Measurements from ENCODE around the gene ANK3.

DNA sequence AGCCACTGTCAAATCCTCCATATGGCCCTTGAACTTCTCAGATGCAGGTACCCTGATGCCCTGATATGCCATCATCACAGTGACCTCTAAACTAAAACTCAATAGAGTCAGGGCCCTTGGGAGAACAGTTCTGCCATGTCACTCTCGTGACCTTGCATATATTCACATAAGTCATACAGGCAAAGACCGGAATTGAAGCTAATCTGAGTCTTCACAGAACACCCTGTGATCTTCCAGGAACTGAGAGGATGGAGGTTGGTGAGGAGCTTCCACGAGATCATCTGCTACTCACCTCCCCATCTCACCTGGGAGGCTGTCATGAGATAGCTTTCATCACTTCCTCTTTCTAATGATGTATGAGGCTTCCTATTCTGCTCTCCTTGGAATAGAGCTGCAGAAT is 254.7 kb downstream of the ANK3 start:
- TF ChIP-seq POLR2A (IDR thresholded peaks at IDR 0.05), result no peak
- TF ChIP-seq, protein P1, sequence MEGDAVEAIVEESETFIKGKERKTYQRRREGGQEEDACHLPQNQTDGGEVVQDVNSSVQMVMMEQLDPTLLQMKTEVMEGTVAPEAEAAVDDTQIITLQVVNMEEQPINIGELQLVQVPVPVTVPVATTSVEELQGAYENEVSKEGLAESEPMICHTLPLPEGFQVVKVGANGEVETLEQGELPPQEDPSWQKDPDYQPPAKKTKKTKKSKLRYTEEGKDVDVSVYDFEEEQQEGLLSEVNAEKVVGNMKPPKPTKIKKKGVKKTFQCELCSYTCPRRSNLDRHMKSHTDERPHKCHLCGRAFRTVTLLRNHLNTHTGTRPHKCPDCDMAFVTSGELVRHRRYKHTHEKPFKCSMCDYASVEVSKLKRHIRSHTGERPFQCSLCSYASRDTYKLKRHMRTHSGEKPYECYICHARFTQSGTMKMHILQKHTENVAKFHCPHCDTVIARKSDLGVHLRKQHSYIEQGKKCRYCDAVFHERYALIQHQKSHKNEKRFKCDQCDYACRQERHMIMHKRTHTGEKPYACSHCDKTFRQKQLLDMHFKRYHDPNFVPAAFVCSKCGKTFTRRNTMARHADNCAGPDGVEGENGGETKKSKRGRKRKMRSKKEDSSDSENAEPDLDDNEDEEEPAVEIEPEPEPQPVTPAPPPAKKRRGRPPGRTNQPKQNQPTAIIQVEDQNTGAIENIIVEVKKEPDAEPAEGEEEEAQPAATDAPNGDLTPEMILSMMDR (IDR thresholded peaks at IDR 0.05), result no peak
